Omental fat pad (tissue), 4 donors: Measurements from ENCODE around the gene C11orf86. TPM values are rescaled to one million over a fixed set of nuclear protein-coding genes. Genes with fewer than 3 reads are reported as not detected.

Source experiments
- ATAC-seq: fragments of 150-250 bp; one replicate; pipeline ENCODE4 v1.9.1; 2016; ENCODE audit warnings: mild to moderate bottlenecking, moderate library complexity; ENCODE audit not compliant: low FRiP score
- DNase-seq: peaks from one replicate; pipeline ENCODE4 v3.0.0-alpha.2; 2019; ENCODE audit warnings: low spot score
- CTCF ChIP-seq, 3 donors: fragments of 450-650 bp; IDR thresholded peaks; one replicate each; pipeline ENCODE4 v1.5.1; 2016 to 2017; ENCODE audit warnings: antibody characterized with exemption in 3 of 3, mild to moderate bottlenecking in 3 of 3, moderate library complexity in 2 of 3
- total RNA-seq, 4 donors: library from RNA; depleted of rRNA; stranded (reverse); fragments of >200 nt; gene quantifications; one replicate each; pipeline ENCODE4 v1.1.0, GENCODE V29; 2016

The C11orf86 gene
- total RNA-seq, 4 donors from 2014 or later = not detected

GRCh38 chr11:66979336-66979980 is 4.4 kb downstream of the C11orf86 start:
- TF ChIP-seq CTCF (IDR thresholded peaks at IDR 0.05) = no peak
- ATAC-seq = no peak
- no peak for DNase-seq

- no peak for ATAC-seq
Measured at GRCh38 chr11:66981976-66982578, 7.0 kb downstream of the C11orf86 start.

GRCh38 chr11:66983275-66983924 is 8.3 kb downstream of the C11orf86 start:
- DNase-seq (no peak), ATAC-seq (no peak)
- no peak for TF ChIP-seq CTCF (IDR thresholded peaks at IDR 0.05)

More at GRCh38 chr11:66981976-66982578, 7.0 kb downstream of the C11orf86 start:
- peak; percentile 86 for DNase-seq
- no peak for TF ChIP-seq CTCF (IDR thresholded peaks at IDR 0.05)

- no peak for TF ChIP-seq CTCF (IDR thresholded peaks at IDR 0.05)
- no peak for DNase-seq
- no peak for ATAC-seq
Measured at GRCh38 chr11:66985508-66986177, 10.5 kb downstream of the C11orf86 start.

- TF ChIP-seq CTCF (IDR thresholded peaks at IDR 0.05) = no peak
- no peak for ATAC-seq
- DNase-seq = no peak
Measured at GRCh38 chr11:66986178-66986545, 11.1 kb downstream of the C11orf86 start.

- no peak for ATAC-seq
- DNase-seq = no peak
Measured at GRCh38 chr11:66987158-66987620, 12.1 kb downstream of the C11orf86 start.

More at GRCh38 chr11:66987158-66987620, 12.1 kb downstream of the C11orf86 start:
- no peak for TF ChIP-seq CTCF (IDR thresholded peaks at IDR 0.05)
